Lower lobe of right lung (tissue), 2 donors: ENCODE data around the gene NT5C1A. TPM values are rescaled to one million over a fixed set of nuclear protein-coding genes. Genes with fewer than 3 reads are reported as not detected.

Experiments
- ATAC-seq, 2 donors: fragments of 200-7000 bp; cut with Tn5 transposase; one replicate each; pipeline ENCODE4 v1.9.1; 2020 to 2022; ENCODE audit warnings: mild to moderate bottlenecking in 2 of 2, moderate library complexity in 2 of 2
- DNase-seq: peaks from one replicate; pipeline ENCODE4 v3.0.0-alpha.2; 2020
- H3K27ac ChIP-seq: fragments of 200-600 bp; one replicate; pipeline ENCODE4 v1.8.0; 2022
- H3K27me3 ChIP-seq: fragments of 200-600 bp; one replicate; pipeline ENCODE4 v1.8.0; 2022; ENCODE audit warnings: low read depth
- H3K36me3 ChIP-seq: fragments of 200-600 bp; one replicate; pipeline ENCODE4 v1.8.0; 2022; ENCODE audit warnings: mild to moderate bottlenecking
- H3K4me1 ChIP-seq: fragments of 200-600 bp; one replicate; pipeline ENCODE4 v1.8.0; 2022
- H3K4me3 ChIP-seq: fragments of 200-600 bp; one replicate; pipeline ENCODE4 v1.8.0; 2022; ENCODE audit warnings: mild to moderate bottlenecking
- H3K9me3 ChIP-seq: fragments of 200-600 bp; one replicate; pipeline ENCODE4 v1.8.0; 2022
- intact Hi-C: fragments of 100-400 bp; cut with DNase I; formaldehyde crosslinking; loops from one replicate; pipeline ENCODE4 v1.11.0; 2022
- total RNA-seq: library from RNA; stranded (reverse); fragmentation: NEBNext Ultra II Directional; extraction: Animal tissue kit (Norgen Biotek cat#: 25700); gene quantifications from one replicate; pipeline ENCODE4 v1.2.1, GENCODE V29; 2021
- TF ChIP-seq, protein P1 (sequence below): fragments of 200-600 bp; IDR thresholded peaks from one replicate; pipeline ENCODE4 v1.8.0; 2022; ENCODE audit warnings: antibody characterized with exemption, mild to moderate bottlenecking
- donor health status: DM: no; HTN: yes; CAD: no; lungs with severe emphysema.

Gene NT5C1A
- total RNA-seq, 1 donor from 2014 or later: not detected

DNA sequence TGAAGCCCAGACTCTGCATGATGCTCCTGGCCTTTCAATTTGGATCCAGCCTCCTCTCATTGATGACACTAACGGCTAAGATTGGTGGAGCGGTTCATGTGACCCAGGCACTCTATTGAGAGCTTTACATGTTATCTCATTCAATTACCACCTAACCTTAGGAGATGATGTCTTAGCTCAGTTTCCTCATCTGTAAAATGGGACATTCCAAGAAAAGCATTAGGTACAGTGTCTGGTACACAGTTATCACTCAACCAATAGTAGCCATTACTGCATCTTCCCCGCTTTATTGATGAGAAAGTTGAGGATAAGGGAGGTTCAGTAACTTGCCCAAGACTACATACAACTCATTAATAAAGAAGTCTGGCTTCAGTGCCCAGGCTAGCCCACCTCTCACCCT lies 49.5 kb downstream of the NT5C1A start:
- Histone ChIP-seq H3K27me3 (no peaks in the 10 kb centered on the region), H3K27ac (no peak overlapping the region), H3K4me1 (peaks cover 5% of the 10 kb centered on the region), H3K4me3 (no peak overlapping the region), H3K9me3 (no peaks in the 10 kb centered on the region), H3K36me3 (peaks cover 10% of the 10 kb centered on the region)
- intact Hi-C loops: no loop called here
- ATAC-seq (no peak), DNase-seq (no peak)
- TF ChIP-seq, protein P1, sequence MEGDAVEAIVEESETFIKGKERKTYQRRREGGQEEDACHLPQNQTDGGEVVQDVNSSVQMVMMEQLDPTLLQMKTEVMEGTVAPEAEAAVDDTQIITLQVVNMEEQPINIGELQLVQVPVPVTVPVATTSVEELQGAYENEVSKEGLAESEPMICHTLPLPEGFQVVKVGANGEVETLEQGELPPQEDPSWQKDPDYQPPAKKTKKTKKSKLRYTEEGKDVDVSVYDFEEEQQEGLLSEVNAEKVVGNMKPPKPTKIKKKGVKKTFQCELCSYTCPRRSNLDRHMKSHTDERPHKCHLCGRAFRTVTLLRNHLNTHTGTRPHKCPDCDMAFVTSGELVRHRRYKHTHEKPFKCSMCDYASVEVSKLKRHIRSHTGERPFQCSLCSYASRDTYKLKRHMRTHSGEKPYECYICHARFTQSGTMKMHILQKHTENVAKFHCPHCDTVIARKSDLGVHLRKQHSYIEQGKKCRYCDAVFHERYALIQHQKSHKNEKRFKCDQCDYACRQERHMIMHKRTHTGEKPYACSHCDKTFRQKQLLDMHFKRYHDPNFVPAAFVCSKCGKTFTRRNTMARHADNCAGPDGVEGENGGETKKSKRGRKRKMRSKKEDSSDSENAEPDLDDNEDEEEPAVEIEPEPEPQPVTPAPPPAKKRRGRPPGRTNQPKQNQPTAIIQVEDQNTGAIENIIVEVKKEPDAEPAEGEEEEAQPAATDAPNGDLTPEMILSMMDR: no peak

DNA sequence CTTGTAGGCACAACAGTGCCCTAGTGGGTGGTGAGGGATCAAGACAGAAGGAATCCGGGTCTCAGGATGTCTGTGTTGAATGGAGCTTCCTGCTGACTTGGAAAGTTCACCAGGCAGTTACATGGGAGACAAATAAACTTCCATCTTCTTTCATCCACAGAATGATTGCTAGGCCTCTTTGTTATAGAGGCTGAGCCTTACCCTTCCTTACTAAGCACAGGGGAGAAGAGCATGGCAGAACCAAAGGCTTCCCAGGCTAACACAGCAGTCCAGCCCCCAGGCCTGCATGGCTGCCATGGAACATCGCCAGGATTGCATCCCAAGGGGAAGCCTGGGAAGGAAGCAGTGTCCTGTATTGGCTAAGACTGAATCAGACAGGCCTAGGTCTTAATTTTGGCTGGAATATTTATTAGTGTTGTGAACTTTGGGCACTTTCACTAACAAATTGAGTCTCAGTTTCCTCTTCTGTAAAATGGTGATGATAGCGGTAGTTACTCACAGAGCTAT lies 51.2 kb downstream of the NT5C1A start:
- intact Hi-C loops: no loop called here
- peaks cover 5% of the 10 kb centered on the region for H3K4me1 ChIP-seq
- DNase-seq (no peak), ATAC-seq (no peak)
- TF ChIP-seq, protein P1: no peak
- no peak overlapping the region for H3K27ac ChIP-seq
- H3K27me3 ChIP-seq: no peaks in the 10 kb centered on the region
- H3K4me3 ChIP-seq: no peak overlapping the region
- no peaks in the 10 kb centered on the region for H3K9me3 ChIP-seq
- H3K36me3 ChIP-seq: no peaks in the 10 kb centered on the region

DNA sequence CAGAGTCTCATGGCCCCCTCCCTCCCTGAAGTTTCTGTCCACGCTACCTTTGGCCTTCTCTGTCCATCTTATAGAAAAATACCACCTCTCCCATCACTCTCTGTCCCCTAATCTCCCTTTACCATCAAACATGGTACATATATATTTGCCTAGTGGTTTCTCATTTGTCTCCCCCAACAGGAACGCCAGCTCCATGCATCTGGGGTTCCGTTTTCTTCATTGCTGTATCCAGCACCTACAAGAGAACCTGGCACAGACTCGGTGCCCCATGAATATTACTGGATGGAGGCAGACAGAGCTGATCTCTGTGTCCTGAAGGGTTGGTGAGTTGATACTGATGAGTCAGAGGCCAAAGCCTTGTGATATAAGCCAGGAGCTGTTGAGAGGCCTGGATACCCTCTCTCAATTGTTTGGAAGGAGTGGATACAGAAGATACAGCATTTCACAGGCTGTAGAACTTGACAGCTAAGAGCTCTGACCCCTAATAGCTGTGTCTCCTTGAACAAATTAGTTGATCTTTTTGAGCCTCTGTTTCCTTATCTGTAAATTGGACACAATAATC lies 54.3 kb downstream of the NT5C1A start:
- no peak for ATAC-seq
- DNase-seq: no peak
- Histone ChIP-seq H3K36me3 (no peaks in the 10 kb centered on the region), H3K27me3 (no peaks in the 10 kb centered on the region), H3K9me3 (no peaks in the 10 kb centered on the region), H3K4me3 (no peak overlapping the region), H3K27ac (no peak overlapping the region), H3K4me1 (peaks cover under 1% of the 10 kb centered on the region)
- TF ChIP-seq, protein P1: no peak
- intact Hi-C loops: no loop called here

DNA sequence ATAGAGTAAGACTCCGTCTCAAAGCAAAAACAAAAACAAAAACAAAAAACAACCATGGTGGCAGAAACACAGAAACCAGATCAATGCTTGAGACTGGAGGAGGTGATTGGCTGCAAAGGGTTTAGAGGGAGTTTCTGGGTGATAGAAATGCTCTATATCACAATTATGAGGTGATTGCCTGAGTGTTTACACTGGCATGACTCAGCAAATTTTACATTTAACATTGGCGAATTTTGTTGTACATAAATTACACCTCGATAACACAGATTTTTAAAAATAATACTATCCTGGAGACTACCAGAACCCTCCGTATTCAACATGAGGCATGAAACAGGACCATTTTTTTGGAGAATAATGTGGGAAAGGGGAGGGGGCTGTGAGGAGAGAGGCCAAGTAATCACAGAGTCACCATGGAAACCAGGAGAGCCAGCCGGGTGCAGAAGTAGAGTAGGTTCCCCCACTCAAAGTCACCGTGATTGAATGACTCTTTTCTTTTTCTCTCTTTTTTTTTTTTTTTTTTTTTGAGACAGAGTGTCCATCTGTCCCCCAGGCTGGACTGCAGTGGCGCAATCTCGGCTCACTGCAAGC lies 56.7 kb downstream of the NT5C1A start:
- H3K27ac ChIP-seq: no peak overlapping the region
- H3K4me3 ChIP-seq: no peak overlapping the region
- no peak for ATAC-seq
- no peaks in the 10 kb centered on the region for H3K36me3 ChIP-seq
- H3K27me3 ChIP-seq: no peaks in the 10 kb centered on the region
- H3K9me3 ChIP-seq: no peaks in the 10 kb centered on the region
- DNase-seq: no peak
- H3K4me1 ChIP-seq: no peaks in the 10 kb centered on the region
- intact Hi-C loops: no loop called here
- TF ChIP-seq, protein P1: no peak

DNA sequence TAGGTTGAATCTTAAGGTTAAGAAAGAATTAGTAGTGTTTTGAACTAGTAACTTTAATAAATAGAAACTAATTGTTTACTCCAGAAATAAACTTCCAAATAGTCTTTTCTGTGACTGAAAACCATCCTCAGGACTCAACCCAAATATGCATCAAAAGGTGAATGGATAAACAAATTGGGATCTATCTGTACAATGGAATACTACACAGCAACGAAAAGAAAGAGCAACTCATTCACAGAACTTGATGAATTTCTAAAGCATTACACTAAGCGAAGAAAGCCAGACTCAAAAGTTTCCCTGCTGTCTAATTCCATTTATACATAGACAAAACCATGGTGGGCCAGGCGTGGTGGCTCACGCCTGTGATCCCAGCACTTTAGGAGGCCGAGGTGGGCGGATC lies 57.4 kb downstream of the NT5C1A start:
- no peak overlapping the region for H3K27ac ChIP-seq
- H3K4me3 ChIP-seq: no peak overlapping the region
- intact Hi-C loops: no loop called here
- H3K36me3 ChIP-seq: no peaks in the 10 kb centered on the region
- no peaks in the 10 kb centered on the region for H3K9me3 ChIP-seq
- TF ChIP-seq, protein P1: no peak
- H3K27me3 ChIP-seq: no peaks in the 10 kb centered on the region
- peaks cover 5% of the 10 kb centered on the region for H3K4me1 ChIP-seq
- DNase-seq (no peak), ATAC-seq (no peak)
